HCT116 (cell line): ENCODE measurements around the gene MYEF2. TPM values are rescaled to one million over a fixed set of nuclear protein-coding genes. Genes with fewer than 3 reads are reported as not detected.

Source experiments
- ATAC-seq: fragments of 200-7000 bp; cut with Tn5 transposase; 2 replicates; pipeline ENCODE4 v1.9.1; 2020; ENCODE audit warnings: mild to moderate bottlenecking, moderate library complexity
- BruUV-seq: library from RNA; stranded (reverse); fragments of 400-500 nt; replicated peaks from 2 replicates; lab custom pipeline; 2021; lab: Mats Ljungman, UMichigan
- CTCF ChIA-PET: fragments of 300-600 bp; sonication (Branson Sonifier 250); formaldehyde crosslinking; loops from one replicate; lab custom pipeline; 2021; ENCODE audit warnings: antibody characterized with exemption; lab: Charles Lee
- POLR2A ChIA-PET: fragments of 300-600, 350-600 bp; sonication (Branson Sonifier 250); formaldehyde crosslinking; loops from one replicate; lab custom pipeline; 2021; ENCODE audit warnings: antibody characterized with exemption; lab: Charles Lee
- RAD21 ChIA-PET, 2 experiments: fragments of 300-600 bp; sonication (Branson Sonifier 250); formaldehyde crosslinking; loops; one replicate each; lab custom pipeline; 2023; ENCODE audit warnings: low total read pairs in 2 of 2; ENCODE audit not compliant: uncharacterized antibody in 2 of 2, unreplicated experiment in 2 of 2, low non-redundant PET in 1 of 2; lab: Charles Lee
- DNase-seq: peaks from one replicate; pipeline ENCODE4 v3.0.0-alpha.2; 2010; ENCODE audit warnings: low read depth, low spot score
- H2AFZ ChIP-seq: fragments of 200-600 bp; shearing (Covaris generic), sonication (generic); 2 replicates; pipeline ENCODE4 v1.6.1; 2017; ENCODE audit warnings: low read depth, mixed run types, mixed read lengths, antibody characterized with exemption, low read length; ENCODE audit not compliant: poor library complexity, severe bottlenecking
- H3K27ac ChIP-seq: 2 replicates; pipeline ENCODE4 v1.5.1; 2012; ENCODE audit warnings: low read depth, low read length
- H3K27me3 ChIP-seq: fragments of 200-600 bp; sonication (generic); 2 replicates; pipeline ENCODE4 v1.6.1; 2016; ENCODE audit warnings: mixed run types, low read length, mixed read lengths; ENCODE audit not compliant: insufficient read depth
- H3K36me3 ChIP-seq, 2 experiments: fragments of 200-500 bp in 1 of 2; fragments of 200-600 bp in 1 of 2; sonication (Bioruptor generic) in 1 of 2; sonication (generic) in 1 of 2; 2 replicates each; pipeline versions ENCODE4 v1.5.1 to v1.6.1; 2014 to 2016; ENCODE audit warnings: low read length in 2 of 2, inconsistent platforms in 1 of 2, mixed read lengths in 1 of 2, mixed run types in 1 of 2; ENCODE audit not compliant: insufficient read depth in 2 of 2, control insufficient read depth in 1 of 2
- H3K4me1 ChIP-seq, 2 experiments: fragments of 200-600 bp in 1 of 2; sonication (generic) in 1 of 2; 2 replicates each; pipeline versions ENCODE4 v1.5.1 to v1.6.1; 2012 to 2017; ENCODE audit warnings: low read length in 2 of 2, inconsistent platforms in 1 of 2, mild to moderate bottlenecking in 1 of 2, mixed read lengths in 1 of 2, mixed run types in 1 of 2, moderate library complexity in 1 of 2; ENCODE audit not compliant: insufficient read depth in 2 of 2, control insufficient read depth in 1 of 2
- H3K4me2 ChIP-seq: fragments of 200-600 bp; sonication (generic); 2 replicates; pipeline ENCODE4 v1.6.1; 2017; ENCODE audit warnings: mixed run types, low read length, mixed read lengths
- H3K4me3 ChIP-seq, 2 experiments: fragments of 200-600 bp in 1 of 2; sonication (generic) in 1 of 2; replicated peaks in 1 of 2; 2 replicates each; pipeline ENCODE4 v1.5.1; 2011 to 2016; ENCODE audit warnings: low read length in 2 of 2, control low read depth in 1 of 2, low read depth in 1 of 2, mild to moderate bottlenecking in 1 of 2, mixed read lengths in 1 of 2, mixed run types in 1 of 2
- H3K79me2 ChIP-seq: fragments of 200-600 bp; sonication (generic); 2 replicates; pipeline ENCODE4 v1.6.1; 2017; ENCODE audit warnings: mild to moderate bottlenecking, mixed run types, low read length, moderate library complexity, mixed read lengths; ENCODE audit not compliant: insufficient read depth
- H3K9ac ChIP-seq: fragments of 200-600 bp; sonication (generic); 2 replicates; pipeline ENCODE4 v1.6.1; 2016; ENCODE audit warnings: low read length, mixed read lengths
- H3K9me2 ChIP-seq: fragments of 200-600 bp; sonication (generic), shearing (Covaris generic); 2 replicates; pipeline ENCODE4 v1.6.1; 2017; ENCODE audit warnings: mixed run types, mild to moderate bottlenecking, moderate library complexity; ENCODE audit not compliant: insufficient read depth
- H3K9me3 ChIP-seq, 2 experiments: fragments of 200-500 bp in 1 of 2; fragments of 200-600 bp in 1 of 2; sonication (Bioruptor generic) in 1 of 2; sonication (generic) in 1 of 2; 2 replicates each; pipeline ENCODE4 v1.6.1; 2014 to 2017; ENCODE audit warnings: low read length in 2 of 2, mixed read lengths in 2 of 2, inconsistent platforms in 1 of 2, low read depth in 1 of 2, mild to moderate bottlenecking in 1 of 2, mixed run types in 1 of 2, moderate library complexity in 1 of 2; ENCODE audit not compliant: control insufficient read depth in 1 of 2, insufficient read depth in 1 of 2
- H4K20me1 ChIP-seq: fragments of 200-600 bp; sonication (generic), shearing (Covaris generic); 2 replicates; pipeline ENCODE4 v1.6.1; 2017; ENCODE audit warnings: mixed run types, mild to moderate bottlenecking, moderate library complexity; ENCODE audit not compliant: insufficient read depth
- ATF3 ChIP-seq: IDR thresholded peaks from 2 replicates; pipeline ENCODE4 v1.6.1; 2012
- CBX3 ChIP-seq: IDR thresholded peaks from 2 replicates; pipeline ENCODE4 v1.6.1; 2012; ENCODE audit warnings: low read depth
- CEBPB ChIP-seq: IDR thresholded peaks from 2 replicates; pipeline ENCODE4 v1.6.1; 2012; ENCODE audit warnings: low read depth
- CTCF ChIP-seq, 3 experiments: fragments of 200-600 bp in 1 of 3; sonication (generic) in 1 of 3; IDR thresholded peaks in 2 of 3; conservative IDR thresholded peaks in 1 of 3; 2 replicates each; pipeline ENCODE4 v1.5.1; 2012 to 2017; ENCODE audit warnings: low read depth in 2 of 3, low read length in 2 of 3, antibody characterized with exemption in 1 of 3, borderline replicate concordance in 1 of 3, control low read depth in 1 of 3, mild to moderate bottlenecking in 1 of 3, mixed read lengths in 1 of 3, mixed run types in 1 of 3, moderate library complexity in 1 of 3; ENCODE audit not compliant: insufficient read depth in 1 of 3
- EZH2 ChIP-seq: fragments of 200-600 bp; sonication (generic); IDR thresholded peaks from 2 replicates; pipeline ENCODE4 v1.6.1; 2017; ENCODE audit warnings: antibody characterized with exemption, mixed run types
- EZH2phosphoT487 ChIP-seq: fragments of 200-600 bp; IDR thresholded peaks from 2 replicates; pipeline ENCODE4 v1.6.1; 2018; ENCODE audit warnings: antibody characterized with exemption, borderline replicate concordance
- FOSL1 ChIP-seq: IDR thresholded peaks from 2 replicates; pipeline ENCODE4 v1.6.1; 2012; ENCODE audit warnings: low read depth
- JUND ChIP-seq: IDR thresholded peaks from 2 replicates; pipeline ENCODE4 v1.6.1; 2012
- POLR2A ChIP-seq: IDR thresholded peaks from 2 replicates; pipeline ENCODE4 v1.7.0; 2011; ENCODE audit warnings: borderline replicate concordance; ENCODE audit not compliant: insufficient read depth, insufficient read length; ENCODE audit errors: extremely low read depth
- POLR2AphosphoS5 ChIP-seq: IDR thresholded peaks from 2 replicates; pipeline ENCODE4 v1.6.1; 2011; ENCODE audit warnings: mild to moderate bottlenecking, low read depth, low read length, moderate library complexity
- RAD21 ChIP-seq: IDR thresholded peaks from 2 replicates; pipeline ENCODE4 v1.6.1; 2012; ENCODE audit warnings: low read depth, mild to moderate bottlenecking
- SIN3A ChIP-seq: IDR thresholded peaks from 2 replicates; pipeline ENCODE4 v1.6.1; 2012; ENCODE audit warnings: low read depth
- SP1 ChIP-seq: IDR thresholded peaks from 2 replicates; pipeline ENCODE4 v1.6.1; 2012; ENCODE audit warnings: low read depth
- TCF7L2 ChIP-seq: IDR thresholded peaks from 2 replicates; pipeline ENCODE4 v1.7.0; 2011; ENCODE audit warnings: borderline replicate concordance, inconsistent platforms; ENCODE audit not compliant: insufficient read depth, insufficient read length; ENCODE audit errors: extremely low read depth
- ZBTB33 ChIP-seq: IDR thresholded peaks from 2 replicates; pipeline ENCODE4 v1.6.1; 2011; ENCODE audit warnings: mild to moderate bottlenecking, low read length, moderate library complexity; ENCODE audit not compliant: insufficient replicate concordance; ENCODE audit errors: extremely low read depth
- ZFX ChIP-seq: fragments of 450-650 bp; IDR thresholded peaks from 2 replicates; pipeline ENCODE4 v1.6.1; 2017
- ZNF274 ChIP-seq: fragments of 200-500 bp; sonication (Bioruptor generic); IDR thresholded peaks from 2 replicates; pipeline ENCODE4 v1.6.1; 2014; ENCODE audit warnings: mild to moderate bottlenecking, low read depth, low read length, inconsistent platforms
- intact Hi-C: fragments of 100-400 bp; cut with micrococcal nuclease; formaldehyde crosslinking; loops from 2 replicates; pipeline ENCODE4 v1.10.0; 2022
- total RNA-seq: library from RNA; stranded (reverse); gene quantifications from one replicate; pipeline ENCODE4 v1.2.1, GENCODE V29; 2021; ENCODE audit not compliant: unreplicated experiment

The MYEF2 gene
- total RNA-seq, 1 experiment from 2014 or later = 0.69 TPM

GRCh38 chr15:48144889-48145288 is 33.2 kb downstream of the MYEF2 start (continued):
- TF ChIP-seq ZBTB33 (no peak), CBX3 (no peak), ZNF274 (no peak), SP1 (no peak)

DNA sequence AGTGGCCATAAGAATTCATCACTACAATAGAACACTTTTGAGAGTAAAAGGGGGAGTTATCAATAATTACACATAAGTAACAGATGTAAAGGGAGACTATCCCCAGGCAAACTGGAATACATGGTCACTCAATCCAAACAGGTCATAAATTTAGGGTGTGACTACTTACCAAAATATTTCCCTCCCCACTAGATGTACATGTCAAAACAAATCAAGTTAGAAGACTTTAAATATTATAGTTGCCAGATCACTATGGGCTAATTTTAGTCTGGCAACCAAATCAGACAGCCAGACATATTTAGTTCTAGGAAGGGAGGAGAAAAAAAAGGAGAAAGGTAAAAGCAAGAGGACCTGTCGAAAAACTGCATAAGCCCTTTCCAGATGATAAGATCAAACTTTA is 34.2 kb downstream of the MYEF2 start:
- no peaks in the 10 kb centered on the region for H3K36me3 ChIP-seq
- intact Hi-C loops = no loop called here
- no peak for DNase-seq
- H3K9me2 ChIP-seq = no peaks in the 10 kb centered on the region
- RAD21 ChIA-PET = no interaction called here
- no peak overlapping the region for H3K9ac ChIP-seq
- POLR2A ChIA-PET = no interaction called here
- H3K4me2 ChIP-seq = no peak overlapping the region
- no peaks in the 10 kb centered on the region for H3K4me1 ChIP-seq
- H2AFZ ChIP-seq = no peak overlapping the region
- no peaks in the 10 kb centered on the region for H3K9me3 ChIP-seq
- TF ChIP-seq POLR2AphosphoS5 (no peak), EZH2 (no peak)
- H3K27me3 ChIP-seq = peaks cover 4% of the 10 kb centered on the region; the same call in 1 of the 2 replicates
- CTCF ChIA-PET = no interaction called here
- H3K79me2 ChIP-seq = no peaks in the 10 kb centered on the region
- no TSS peak for BruUV-seq
- H4K20me1 ChIP-seq = no peaks in the 10 kb centered on the region
- no peak for ATAC-seq
- H3K27ac ChIP-seq = no peak overlapping the region
- no peak overlapping the region for H3K4me3 ChIP-seq

DNA sequence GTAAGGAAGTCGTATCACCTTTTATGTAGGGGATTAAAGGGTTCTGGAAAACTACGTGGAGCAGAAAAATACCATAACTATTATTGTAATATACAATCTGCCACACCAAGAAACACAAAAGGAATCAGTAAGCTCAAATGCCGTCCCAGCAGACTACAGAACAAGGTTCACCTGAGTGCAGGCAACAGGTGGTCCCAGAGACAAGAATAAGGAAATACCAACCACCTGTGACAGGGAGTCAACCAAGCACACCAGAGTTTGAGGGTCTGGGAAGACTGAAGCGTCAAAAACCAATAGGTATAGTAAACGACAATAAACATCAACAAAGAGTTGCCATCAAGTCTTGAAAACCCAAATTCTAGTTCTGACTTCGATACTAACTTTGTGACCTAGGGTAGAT is 45.2 kb downstream of the MYEF2 start:
- no peak overlapping the region for H3K27ac ChIP-seq
- no TSS peak for BruUV-seq
- no peaks in the 10 kb centered on the region for H4K20me1 ChIP-seq
- no peak for DNase-seq
- no peaks in the 10 kb centered on the region for H3K4me1 ChIP-seq
- no peak overlapping the region for H3K4me3 ChIP-seq
- H3K36me3 ChIP-seq = no peaks in the 10 kb centered on the region
- H3K9me3 ChIP-seq = no peaks in the 10 kb centered on the region
- no peak overlapping the region for H3K9ac ChIP-seq
- H3K79me2 ChIP-seq = no peaks in the 10 kb centered on the region
- ATAC-seq = no peak
- H3K9me2 ChIP-seq = no peaks in the 10 kb centered on the region
- no peak overlapping the region for H3K4me2 ChIP-seq
- no peak overlapping the region for H2AFZ ChIP-seq
- ChIA-PET CTCF (no interaction called here), POLR2A (no interaction called here), RAD21 (no interaction called here)
- intact Hi-C loops = no loop called here
- H3K27me3 ChIP-seq = peaks cover 11% of the 10 kb centered on the region
- no peak for TF ChIP-seq RAD21
- no peak for TF ChIP-seq EZH2phosphoT487
- no peak for TF ChIP-seq FOSL1
- TF ChIP-seq POLR2A = no peak
- TF ChIP-seq TCF7L2 = no peak
- no peak for TF ChIP-seq SP1
- no peak for TF ChIP-seq ATF3
- no peak for TF ChIP-seq CEBPB
- TF ChIP-seq ZNF274 = no peak
- no peak for TF ChIP-seq ZFX
- TF ChIP-seq JUND = no peak
- TF ChIP-seq EZH2 = no peak
- TF ChIP-seq CTCF (IDR thresholded peaks at IDR 0.05 in 2 of 3, conservative IDR thresholded peaks at IDR 0.05 in 1 of 3; ENCODE audit: borderline replicate concordance in 1 of 3, insufficient read depth in 1 of 3, low read depth in 2 of 3, low read length in 2 of 3) = no peak
- TF ChIP-seq SIN3A = no peak
